Left ventricle myocardium inferior (tissue), 1 donor: ENCODE results near the gene RANGAP1. TPM values are rescaled to one million over a fixed set of nuclear protein-coding genes. Genes with fewer than 3 reads are reported as not detected.

Experiments used
- DNase-seq: peaks from one replicate; pipeline ENCODE4 v3.0.0-alpha.2; 2020
- H3K27ac ChIP-seq: fragments of 200-600 bp; replicated peaks from 2 replicates; pipeline ENCODE4 v1.8.0; 2021
- H3K27me3 ChIP-seq: fragments of 200-600 bp; 2 replicates; pipeline ENCODE4 v1.8.0; 2021; ENCODE audit warnings: low read depth
- H3K36me3 ChIP-seq: fragments of 200-600 bp; 2 replicates; pipeline ENCODE4 v1.8.0; 2021
- H3K4me1 ChIP-seq: fragments of 200-600 bp; 2 replicates; pipeline ENCODE4 v1.8.0; 2021
- H3K4me3 ChIP-seq: fragments of 200-600 bp; 2 replicates; pipeline ENCODE4 v1.8.0; 2021; ENCODE audit warnings: mild to moderate bottlenecking, moderate library complexity
- H3K9me3 ChIP-seq: fragments of 200-600 bp; replicated peaks from 2 replicates; pipeline ENCODE4 v1.8.0; 2021
- CTCF ChIP-seq: fragments of 200-600 bp; IDR thresholded peaks from 2 replicates; pipeline ENCODE4 v1.8.0; 2021; ENCODE audit warnings: antibody characterized with exemption, mild to moderate bottlenecking, borderline replicate concordance
- intact Hi-C: fragments of 100-400 bp; cut with micrococcal nuclease; formaldehyde crosslinking; loops from one replicate; pipeline ENCODE4 v1.11.0; 2022
- total RNA-seq: library from RNA; stranded (reverse); fragmentation: NEBNext Ultra II Directional; extraction: Animal tissue kit (Norgen Biotek cat#: 25700); gene quantifications from one replicate; pipeline ENCODE4 v1.2.1, GENCODE V29; 2021
- donor health status: DM: no; HTN: yes; CAD: no; lungs with severe emphysema.

RANGAP1 gene
- total RNA-seq, 1 donor from 2014 or later, result 36.4 TPM

GRCh38 chr22:41245917-41246499, 40.0 kb downstream of the RANGAP1 start:
- no peak for DNase-seq
- peaks cover 43% of the 10 kb centered on the region for H3K36me3 ChIP-seq
- TF ChIP-seq CTCF, result no peak
- peaks cover 31% of the 10 kb centered on the region for H3K4me1 ChIP-seq
- H3K27me3 ChIP-seq, result no peaks in the 10 kb centered on the region
- H3K27ac ChIP-seq, result no peak overlapping the region
- H3K4me3 ChIP-seq, result no peak overlapping the region
- no peaks in the 10 kb centered on the region for H3K9me3 ChIP-seq
- intact Hi-C loops, result no loop called here

- Histone ChIP-seq H3K4me1 (peaks cover 26% of the 10 kb centered on the region), H3K4me3 (no peak overlapping the region), H3K27me3 (no peaks in the 10 kb centered on the region), H3K27ac (peak overlapping the region; percentile 62), H3K36me3 (peaks cover 17% of the 10 kb centered on the region), H3K9me3 (no peaks in the 10 kb centered on the region)
- DNase-seq, result no peak
- TF ChIP-seq CTCF, result no peak
- intact Hi-C loops, result no loop called here
Measured at GRCh38 chr22:41243361-41243760, 42.6 kb downstream of the RANGAP1 start.

- peaks cover 25% of the 10 kb centered on the region for H3K4me1 ChIP-seq
- peaks cover 8% of the 10 kb centered on the region for H3K36me3 ChIP-seq
- no peak for DNase-seq
- H3K27me3 ChIP-seq, result no peaks in the 10 kb centered on the region
- no peak overlapping the region for H3K4me3 ChIP-seq
- H3K9me3 ChIP-seq, result no peaks in the 10 kb centered on the region
- TF ChIP-seq CTCF, result no peak
- peak overlapping the region; percentile 62 for H3K27ac ChIP-seq
- intact Hi-C loops, result no loop called here
Measured at GRCh38 chr22:41242396-41243117, 43.4 kb downstream of the RANGAP1 start.

GRCh38 chr22:41241133-41241676, 44.8 kb downstream of the RANGAP1 start:
- no peak for TF ChIP-seq CTCF
- H3K4me3 ChIP-seq, result no peak overlapping the region
- intact Hi-C loops, result no loop called here
- peaks cover 2% of the 10 kb centered on the region for H3K36me3 ChIP-seq
- no peaks in the 10 kb centered on the region for H3K27me3 ChIP-seq
- H3K4me1 ChIP-seq, result peaks cover 34% of the 10 kb centered on the region
- H3K9me3 ChIP-seq, result no peaks in the 10 kb centered on the region
- H3K27ac ChIP-seq, result peak overlapping the region; percentile 64
- no peak for DNase-seq

- Histone ChIP-seq H3K4me3 (no peak within 1 kb of the TSS), H3K36me3 (no peaks in the 10 kb centered on the region), H3K9me3 (no peaks in the 10 kb centered on the region), H3K4me1 (peaks cover 41% of the 10 kb centered on the region), H3K27ac (peak within 1 kb of the TSS; percentile 64), H3K27me3 (no peaks in the 10 kb centered on the region)
- TF ChIP-seq CTCF, result no peak
- no peak for DNase-seq
- intact Hi-C loops, result no loop called here
Measured at GRCh38 chr22:41240377-41241132, 45.4 kb downstream of the RANGAP1 start, which contains the start of gene CHADL. Gene CHADL (minus strand): TSS chr22:41240931. CDS start chr22:41240881, 50 bp downstream.
